ENCODE data around the gene MVK. TPM values are rescaled to one million over a fixed set of nuclear protein-coding genes. Genes with fewer than 3 reads are reported as not detected.

Gene MVK
- total RNA-seq, 1 experiment from 2014 or later: 13.8 TPM

GRCh38 chr12:109605599-109606228, 32.1 kb downstream of the MVK start:
- DNase-seq (ENCODE audit: low read depth): no peak

DNA sequence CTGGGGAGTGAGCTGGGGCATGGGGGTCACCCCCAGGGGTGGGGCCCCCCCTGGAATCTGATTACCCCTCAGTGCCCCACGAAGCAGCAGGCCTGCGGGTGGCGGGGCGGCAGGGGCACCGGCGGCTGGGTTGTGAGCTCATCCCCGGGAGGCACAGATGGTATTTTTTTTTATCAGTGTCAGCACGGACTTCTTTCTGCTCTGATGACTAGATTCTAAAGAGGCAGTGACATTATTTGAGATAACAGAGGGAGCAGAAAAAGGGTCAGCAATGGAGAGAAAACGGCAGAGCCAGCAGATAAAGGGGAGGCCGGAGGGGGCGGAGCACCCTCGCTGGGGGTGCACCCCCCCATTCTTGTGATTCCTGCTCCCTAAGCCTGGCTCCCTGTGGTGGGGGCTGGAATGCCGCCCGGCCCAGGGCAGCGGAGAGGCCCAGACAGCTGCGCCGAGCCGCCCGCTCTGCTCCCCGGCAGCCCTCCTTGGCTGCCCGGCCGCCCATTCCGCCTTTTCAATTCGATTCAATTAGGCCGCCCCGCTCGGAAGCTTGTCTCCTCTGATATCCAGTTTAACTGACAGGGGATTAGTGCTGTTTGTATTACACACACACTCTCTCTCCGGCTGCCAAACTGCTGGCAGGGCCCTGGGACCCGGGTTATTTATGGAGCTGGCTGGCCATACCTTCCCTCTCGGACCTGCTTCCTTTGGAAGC, 32.9 kb downstream of the MVK start:
- DNase-seq (ENCODE audit: low read depth): no peak

DNA sequence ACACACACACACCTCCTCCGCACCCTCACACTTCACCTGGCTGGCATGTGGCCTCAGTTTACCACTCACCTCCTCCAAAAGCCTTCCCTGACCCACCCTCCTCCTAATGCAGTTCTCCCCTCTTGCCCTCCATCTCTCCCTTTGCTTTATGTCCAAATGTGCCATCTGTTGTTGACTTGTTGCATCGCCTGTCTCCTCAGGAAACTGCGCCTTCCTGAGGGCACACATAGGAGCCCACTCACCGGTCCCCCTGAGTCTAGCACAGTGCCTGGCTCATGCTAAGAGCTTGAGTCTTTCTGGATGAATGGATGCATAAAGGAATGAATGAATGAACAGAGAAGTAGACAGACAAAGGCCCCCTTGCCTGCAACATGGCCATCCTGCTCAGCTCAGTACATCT, 34.0 kb downstream of the MVK start:
- DNase-seq (ENCODE audit: low read depth): no peak

- no peak for DNase-seq (ENCODE audit: low read depth)
Observed at GRCh38 chr12:109608270-109608669, 34.7 kb downstream of the MVK start.

- no peak for DNase-seq (ENCODE audit: low read depth)
Observed at GRCh38 chr12:109608793-109609192, 35.2 kb downstream of the MVK start.

DNA sequence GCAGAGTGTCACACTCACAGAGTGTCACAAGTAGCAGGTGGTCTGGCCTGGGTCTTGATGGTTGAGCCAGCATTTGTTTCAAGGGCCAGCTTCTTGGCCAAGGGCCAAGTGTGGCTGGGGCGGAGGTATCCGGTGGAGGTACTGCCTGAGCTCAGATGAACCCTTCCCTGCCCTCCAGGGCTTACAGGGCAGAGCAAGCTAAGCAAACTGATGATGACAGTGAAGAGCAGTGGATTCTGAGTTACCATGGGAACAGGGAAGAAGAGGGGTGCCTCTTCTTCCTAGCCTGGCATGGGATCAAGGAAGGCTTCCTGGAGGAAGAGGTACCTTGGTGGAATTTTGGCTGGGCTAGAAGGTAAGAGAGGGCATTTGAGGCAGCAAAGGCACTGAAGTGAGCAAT, 35.7 kb downstream of the MVK start:
- no peak for DNase-seq (ENCODE audit: low read depth)

DNA sequence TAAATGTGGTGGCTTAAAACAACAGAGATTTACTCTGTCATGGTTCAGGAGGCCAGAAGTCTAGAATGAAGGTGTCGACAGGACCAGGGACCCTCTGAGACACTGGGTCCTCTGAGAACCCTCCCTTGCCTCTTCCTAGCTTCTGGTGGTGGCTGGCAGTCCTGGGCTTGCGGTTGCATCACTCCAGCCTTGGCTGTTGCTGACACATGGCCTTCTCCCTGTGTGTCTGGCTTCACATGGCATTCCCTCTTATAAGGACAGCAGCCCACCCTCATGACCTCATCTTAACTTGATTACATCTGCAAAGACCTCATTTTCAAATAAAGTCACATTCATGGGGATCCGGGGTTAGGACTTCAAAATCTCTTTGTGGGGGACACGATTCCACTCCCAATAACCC, 36.9 kb downstream of the MVK start:
- DNase-seq (ENCODE audit: low read depth): no peak

DNA sequence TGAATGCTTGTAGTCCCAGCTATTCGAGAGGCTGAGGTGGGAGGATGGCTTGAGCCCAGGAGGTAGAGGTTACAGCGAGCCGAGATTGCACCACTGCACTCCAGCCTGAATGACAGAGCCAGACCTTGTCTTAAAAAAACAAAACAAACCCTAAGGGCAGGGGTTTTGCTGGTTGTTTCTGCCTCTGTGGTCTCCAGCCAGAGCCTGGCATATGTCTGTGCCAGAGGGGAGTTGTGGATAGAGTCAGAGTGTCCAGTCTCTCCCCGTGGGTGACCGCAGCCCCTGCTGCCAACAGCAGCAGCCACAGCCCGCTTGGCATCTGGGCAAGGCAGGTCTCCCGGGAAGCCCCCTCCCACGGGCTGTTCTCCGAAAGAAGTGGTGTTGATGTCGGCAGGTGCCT, 37.6 kb downstream of the MVK start:
- DNase-seq (ENCODE audit: low read depth): no peak

GRCh38 chr12:109612003-109612402, 38.4 kb downstream of the MVK start:
- no peak for DNase-seq (ENCODE audit: low read depth)

- no peak for DNase-seq (ENCODE audit: low read depth)
Observed at GRCh38 chr12:109612975-109613502, 39.4 kb downstream of the MVK start.

DNA sequence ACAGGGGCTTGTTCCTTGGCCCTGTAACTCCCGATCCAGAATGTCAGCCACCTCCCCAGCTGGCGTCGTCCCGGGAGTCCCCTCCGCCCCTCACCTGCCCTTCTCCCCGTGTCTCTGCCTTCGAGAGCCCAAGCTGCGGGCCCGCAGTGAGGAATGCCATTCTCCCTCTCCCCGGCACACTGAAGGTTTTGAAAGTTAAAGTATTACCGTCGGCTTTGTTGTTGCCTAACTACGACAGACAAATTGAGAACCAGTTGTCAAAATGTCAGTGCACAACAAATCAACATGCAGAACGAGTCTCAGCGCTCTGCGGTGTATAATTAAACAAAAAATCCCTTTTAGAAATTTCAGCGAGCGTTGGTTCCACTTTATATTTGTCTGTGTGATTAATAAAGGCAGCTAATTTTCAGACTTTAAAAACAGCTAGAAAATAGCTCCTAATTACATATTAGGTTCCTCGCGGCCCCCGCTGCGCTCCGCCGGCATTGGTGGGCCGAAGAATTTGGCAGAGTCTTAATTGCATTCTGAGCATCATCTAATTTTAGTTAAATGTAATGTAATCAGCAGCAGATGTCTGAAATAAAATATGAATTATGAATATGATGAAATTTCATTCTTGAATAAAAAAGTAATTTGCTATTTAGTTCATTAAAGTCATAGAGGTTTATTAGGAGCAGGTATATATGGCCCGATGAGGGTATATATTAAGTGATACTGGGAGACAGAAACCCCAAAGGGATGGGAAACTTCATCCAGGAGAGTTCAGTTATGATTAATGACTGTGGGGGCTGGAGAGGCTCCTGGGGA, 40.3 kb downstream of the MVK start:
- DNase-seq (ENCODE audit: low read depth): no peak

GRCh38 chr12:109615556-109616229, 42.1 kb downstream of the MVK start:
- no peak for DNase-seq (ENCODE audit: low read depth)

DNA sequence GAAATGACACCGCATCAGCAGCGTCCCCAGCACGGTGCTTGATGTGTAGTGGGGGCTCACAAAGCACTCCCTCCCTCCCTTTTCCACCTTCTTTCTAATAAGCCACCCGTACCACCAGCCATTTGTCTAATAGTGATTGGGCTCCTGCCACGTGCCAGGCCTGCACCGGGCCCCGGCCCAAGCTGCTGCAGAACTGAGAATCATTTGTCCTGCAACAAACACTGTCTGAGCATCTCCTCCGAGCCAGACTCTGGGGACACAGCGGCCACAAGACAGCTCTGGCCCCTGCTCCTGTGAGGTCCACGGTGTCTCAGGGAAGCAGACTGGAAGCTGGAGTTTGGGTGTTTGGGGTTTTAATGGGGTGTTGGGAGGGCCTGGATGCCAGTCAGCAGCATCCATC, 43.9 kb downstream of the MVK start:
- no peak for DNase-seq (ENCODE audit: low read depth)

- no peak for DNase-seq (ENCODE audit: low read depth)
Observed at GRCh38 chr12:109618082-109618481, 44.5 kb downstream of the MVK start.

- no peak for DNase-seq (ENCODE audit: low read depth)
Observed at GRCh38 chr12:109619002-109619604, 45.5 kb downstream of the MVK start.

GRCh38 chr12:109621211-109621694, 47.7 kb downstream of the MVK start:
- DNase-seq (ENCODE audit: low read depth): no peak

DNA sequence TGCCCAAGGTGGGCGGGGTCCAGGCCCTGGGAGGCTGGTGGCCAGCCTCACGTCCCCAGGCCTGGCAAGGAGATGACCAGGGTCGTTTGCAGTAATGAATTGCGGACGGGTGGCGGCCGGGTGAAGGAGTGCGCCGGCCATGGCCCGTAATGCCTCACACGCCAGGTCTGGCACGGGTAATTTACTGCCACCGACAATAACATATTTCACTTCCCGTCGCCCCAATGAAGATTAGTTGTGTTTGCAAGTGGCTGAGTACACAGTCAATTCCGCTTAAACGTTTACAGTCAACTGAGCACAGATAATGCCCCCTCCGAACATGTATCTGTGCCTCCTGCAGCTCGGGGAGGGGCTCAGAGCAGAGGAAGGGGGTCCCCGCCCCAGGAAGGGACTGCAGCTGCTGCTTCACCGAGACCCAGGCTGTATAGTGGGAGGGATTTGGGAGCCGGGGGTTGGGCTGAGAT, 48.3 kb downstream of the MVK start:
- no peak for DNase-seq (ENCODE audit: low read depth)

GRCh38 chr12:109624467-109624866, 50.9 kb downstream of the MVK start:
- DNase-seq (ENCODE audit: low read depth): no peak

GRCh38 chr12:109625131-109625559, 51.6 kb downstream of the MVK start:
- DNase-seq (ENCODE audit: low read depth): peak; percentile 42

DNA sequence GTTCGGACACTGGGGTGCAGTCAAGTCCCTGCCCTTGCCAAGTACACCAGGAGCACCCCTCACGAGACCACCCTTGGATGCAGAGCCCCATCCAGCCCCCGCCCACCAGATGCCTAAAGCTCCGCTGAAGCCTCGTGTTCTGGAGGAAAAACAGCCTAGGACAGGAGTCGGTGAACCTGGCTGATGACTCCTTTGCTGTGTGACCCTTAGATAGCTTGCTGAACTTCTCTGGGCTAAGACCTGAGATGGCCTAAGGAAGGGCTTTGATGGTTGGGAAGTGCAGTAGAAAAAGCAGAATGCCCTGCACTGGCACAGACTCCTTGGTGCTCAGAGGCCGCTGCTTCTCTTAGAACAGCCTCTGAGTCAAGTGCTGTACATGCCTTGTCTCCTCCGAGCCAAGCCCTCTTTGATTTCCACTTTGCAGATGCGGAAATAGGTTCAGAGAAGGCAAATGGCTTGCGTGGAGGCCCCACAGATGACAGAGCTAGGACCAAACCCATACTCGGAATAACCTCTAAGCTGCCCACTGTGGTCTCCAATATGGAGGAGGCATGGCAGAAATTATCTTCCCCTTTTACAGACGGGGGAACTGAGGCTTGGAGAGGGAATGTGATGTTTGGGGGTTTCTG, 52.3 kb downstream of the MVK start:
- no peak for DNase-seq (ENCODE audit: low read depth)
